Activated CD8-positive, alpha-beta memory T cell treated with anti-CD3 and anti-CD28 coated beads for 48 hours (primary cell): ENCODE data around the gene CORO2B.

Source experiments
- DNase-seq, 3 experiments: peaks; one replicate each; pipeline ENCODE4 v3.0.0-alpha.2; 2020; ENCODE audit warnings: low read depth in 2 of 3, low spot score in 2 of 3

Gene CORO2B

DNA sequence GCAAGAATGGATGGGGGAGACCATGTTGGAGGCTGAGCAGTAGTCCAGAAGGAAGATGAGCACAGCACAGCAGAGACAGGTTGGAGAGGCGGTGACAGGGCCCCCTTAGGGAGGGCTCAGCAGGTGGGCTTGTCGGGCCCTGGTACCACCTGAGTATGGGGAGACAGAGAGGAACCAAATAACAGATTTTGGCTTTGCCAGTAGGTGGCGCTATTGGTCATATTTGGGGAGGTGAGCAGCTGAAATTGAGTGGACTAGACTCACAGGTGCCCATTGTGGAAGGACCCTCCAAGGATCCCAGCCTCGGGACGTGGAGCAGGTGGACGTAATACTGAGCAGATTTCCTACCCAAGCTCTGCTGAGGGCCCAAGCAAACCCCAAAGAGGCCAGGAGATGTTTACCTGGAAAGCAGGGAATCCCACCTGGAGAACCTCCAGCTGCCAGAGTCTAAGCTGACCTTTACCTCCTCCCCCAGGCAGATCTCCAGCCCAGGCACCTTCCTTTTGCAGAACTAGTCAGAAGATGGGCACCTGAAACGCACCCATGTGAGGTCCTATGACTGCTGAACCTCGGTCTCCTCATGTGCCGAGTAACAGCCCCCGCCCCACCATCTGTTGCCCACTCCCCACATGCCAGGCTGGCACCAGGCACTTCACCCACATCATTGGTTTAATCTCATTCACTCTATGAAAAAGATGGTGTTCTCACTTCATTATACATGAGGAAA, 24.6 kb upstream of the CORO2B start:
- DNase-seq, result peak in 2 of 3 experiments; percentile 63 to 71

- DNase-seq, result no peak
Observed at GRCh38 chr15:68554721-68555678, 23.8 kb upstream of the CORO2B start.

DNA sequence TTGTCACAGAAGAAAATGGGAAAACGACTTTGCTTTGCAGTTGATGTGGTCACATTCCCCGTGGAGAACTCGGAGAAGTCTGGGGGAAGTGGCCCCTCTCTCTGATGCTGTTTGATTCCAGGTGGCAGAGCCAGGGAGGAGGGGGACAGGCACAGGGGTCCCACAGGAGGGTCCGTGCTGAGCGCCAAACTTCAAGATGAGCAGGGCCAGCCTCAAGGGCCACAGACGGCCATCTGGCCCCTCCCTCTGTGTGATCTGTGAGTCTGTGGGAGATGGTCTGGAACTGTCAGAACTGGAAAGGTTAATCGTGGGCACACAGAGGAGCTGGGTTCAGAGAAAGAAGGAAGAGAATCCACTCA, 23.1 kb upstream of the CORO2B start:
- DNase-seq, result no peak

GRCh38 chr15:68556139-68556990, 22.4 kb upstream of the CORO2B start:
- no peak for DNase-seq

- no peak for DNase-seq
Observed at GRCh38 chr15:68557469-68558317, 21.1 kb upstream of the CORO2B start.

DNA sequence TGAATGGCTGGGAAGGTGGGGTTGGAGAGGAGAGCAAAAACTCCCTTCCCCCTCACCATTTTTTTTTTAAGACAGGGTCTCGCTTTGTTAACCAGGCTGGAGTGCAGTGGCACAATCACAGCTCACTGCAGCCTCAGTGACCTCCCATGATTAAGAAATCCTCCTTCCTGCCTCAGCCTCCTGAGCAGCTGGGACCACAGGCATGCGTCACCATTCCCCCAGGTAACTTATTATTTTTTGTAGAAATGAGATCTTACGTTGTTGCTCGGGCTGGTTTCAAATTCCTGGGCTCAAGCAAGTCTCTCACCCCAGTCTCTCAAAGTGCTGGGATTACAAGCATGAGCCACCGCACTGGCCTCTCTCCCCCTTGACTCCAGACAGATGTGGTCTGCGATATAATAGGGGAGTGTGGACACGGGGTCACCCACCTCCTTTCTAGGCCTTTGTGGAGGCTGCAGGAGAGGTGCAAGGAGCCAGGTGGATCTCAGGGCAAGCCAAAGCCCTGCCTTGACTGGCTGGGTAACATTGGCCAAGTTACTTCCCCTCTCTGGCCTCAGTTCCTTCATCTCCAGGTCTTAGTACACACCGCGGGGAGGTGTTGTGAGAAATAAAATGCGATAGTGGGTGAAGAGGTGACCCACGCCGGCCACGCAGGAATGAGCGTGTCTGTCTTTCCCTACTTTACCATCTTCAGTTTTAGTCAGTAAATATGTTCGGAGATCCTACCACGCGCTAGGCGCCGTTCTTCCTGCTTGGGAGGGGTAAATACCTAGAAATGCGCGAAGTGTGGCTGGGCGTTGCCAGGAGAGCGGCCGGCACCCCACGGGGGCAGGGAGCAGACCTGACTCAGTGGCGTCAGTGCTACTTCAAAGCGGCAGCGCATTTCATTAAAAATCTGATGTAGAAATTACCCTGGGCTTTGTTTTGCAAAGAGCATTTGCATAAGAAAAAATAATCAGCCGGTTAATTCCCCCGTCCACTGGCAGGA, 20.2 kb upstream of the CORO2B start:
- DNase-seq, result no peak

- peak; percentile 37 to 64 (median 59) for DNase-seq
Observed at GRCh38 chr15:68559345-68560310, 19.2 kb upstream of the CORO2B start.

DNA sequence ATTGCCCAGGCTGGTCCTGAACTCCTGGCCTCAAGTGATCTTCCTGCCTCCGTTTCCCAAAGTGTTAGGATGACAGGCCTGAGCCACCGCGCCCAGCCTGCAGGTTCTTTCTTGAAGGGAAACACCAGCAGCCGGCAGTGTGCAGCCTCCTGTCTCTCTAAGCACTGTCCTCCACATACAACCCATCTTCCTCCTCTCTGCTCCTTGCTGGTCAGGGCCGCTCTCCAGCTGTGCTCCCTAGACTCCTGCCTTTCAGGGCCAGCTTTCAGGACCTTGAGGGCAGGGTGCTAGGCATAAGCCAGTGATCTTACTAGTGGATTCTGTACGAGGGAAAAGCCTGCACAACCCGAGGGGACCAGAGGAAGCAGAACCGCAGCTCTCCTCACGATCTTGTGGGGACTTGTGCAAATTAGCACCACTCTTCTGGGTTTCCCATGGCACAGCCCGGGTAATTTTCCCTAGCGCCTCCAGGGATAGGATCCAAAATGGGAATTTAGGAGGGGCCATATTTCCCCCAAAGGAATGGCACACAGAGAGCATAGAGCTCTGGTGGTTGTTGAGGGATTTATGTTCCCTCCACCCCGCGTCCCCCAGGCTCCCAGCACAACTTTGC, 18.2 kb upstream of the CORO2B start:
- no peak for DNase-seq

GRCh38 chr15:68561171-68561900, 17.5 kb upstream of the CORO2B start:
- DNase-seq, result no peak

GRCh38 chr15:68561901-68562300, 16.9 kb upstream of the CORO2B start:
- no peak for DNase-seq

GRCh38 chr15:68564173-68564572, 14.6 kb upstream of the CORO2B start:
- no peak for DNase-seq

- DNase-seq, result no peak
Observed at GRCh38 chr15:68565234-68565633, 13.6 kb upstream of the CORO2B start.

- no peak for DNase-seq
Observed at GRCh38 chr15:68565726-68566125, 13.1 kb upstream of the CORO2B start.

- DNase-seq, result no peak
Observed at GRCh38 chr15:68566377-68566954, 12.3 kb upstream of the CORO2B start.

DNA sequence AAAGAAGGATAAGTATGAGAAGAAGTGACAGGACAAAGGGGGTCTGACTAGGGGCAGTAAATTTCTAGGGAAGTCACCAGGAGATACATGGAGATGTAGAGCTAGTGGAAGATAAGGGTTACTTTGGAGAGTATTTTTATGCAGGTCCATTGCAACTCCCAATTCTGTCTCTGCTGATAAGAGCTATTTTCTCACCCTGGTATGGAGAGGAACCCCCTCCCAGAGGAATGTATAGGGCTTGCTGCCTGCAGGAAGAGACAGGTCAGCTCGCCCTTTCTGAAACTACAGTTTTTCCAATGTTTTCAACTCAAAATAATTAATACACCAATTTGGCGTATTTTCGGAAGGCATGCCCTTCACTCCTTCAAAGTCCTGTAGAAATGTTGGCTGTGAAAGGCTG, 11.4 kb upstream of the CORO2B start:
- DNase-seq, result no peak

GRCh38 chr15:68570974-68571373, 7.8 kb upstream of the CORO2B start:
- DNase-seq, result no peak

DNA sequence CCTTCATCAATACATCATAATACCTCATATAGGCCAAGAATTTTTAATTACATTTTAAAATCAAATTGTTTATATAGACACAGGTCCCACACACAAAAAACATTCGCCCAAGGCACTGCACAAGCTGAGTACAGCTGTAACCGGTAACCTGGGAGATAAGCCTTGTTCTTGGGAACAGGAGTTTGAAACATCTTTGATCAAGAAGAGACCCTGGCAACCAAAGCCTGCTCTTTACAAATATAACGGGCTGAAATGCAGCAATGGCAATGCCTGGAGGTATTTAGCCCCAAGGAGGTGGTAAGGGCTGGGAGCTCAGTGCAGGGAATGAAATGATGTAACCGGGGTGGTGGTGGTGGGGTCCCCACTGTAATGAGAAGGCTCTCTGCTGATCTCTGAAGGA, 7.2 kb upstream of the CORO2B start:
- DNase-seq, result no peak
